Panc1 (cell line): ENCODE data around the gene HP.

Experiments
- SIN3A ChIP-seq: IDR thresholded peaks from 2 replicates; pipeline ENCODE4 v1.6.1; 2012; ENCODE audit warnings: low read depth, mild to moderate bottlenecking, low read length, moderate library complexity, borderline replicate concordance; ENCODE audit not compliant: insufficient read depth
- TCF7L2 ChIP-seq: IDR thresholded peaks from 2 replicates; pipeline ENCODE4 v1.6.1; 2011; ENCODE audit warnings: mild to moderate bottlenecking, low read depth, low read length, inconsistent platforms
- TF ChIP-seq, protein P1 (sequence below): fragments of 450-650 bp; IDR thresholded peaks from 2 replicates; pipeline ENCODE4 v1.5.1; 2017; ENCODE audit warnings: mild to moderate bottlenecking
- TF ChIP-seq, protein P2 (sequence below), 2 experiments: IDR thresholded peaks; 2 replicates each; pipeline ENCODE4 v1.6.1; 2011 to 2012; ENCODE audit warnings: low read depth in 2 of 2, control low read depth in 1 of 2, low read length in 1 of 2, mild to moderate bottlenecking in 1 of 2, moderate library complexity in 1 of 2; ENCODE audit not compliant: insufficient read depth in 1 of 2

DNA sequence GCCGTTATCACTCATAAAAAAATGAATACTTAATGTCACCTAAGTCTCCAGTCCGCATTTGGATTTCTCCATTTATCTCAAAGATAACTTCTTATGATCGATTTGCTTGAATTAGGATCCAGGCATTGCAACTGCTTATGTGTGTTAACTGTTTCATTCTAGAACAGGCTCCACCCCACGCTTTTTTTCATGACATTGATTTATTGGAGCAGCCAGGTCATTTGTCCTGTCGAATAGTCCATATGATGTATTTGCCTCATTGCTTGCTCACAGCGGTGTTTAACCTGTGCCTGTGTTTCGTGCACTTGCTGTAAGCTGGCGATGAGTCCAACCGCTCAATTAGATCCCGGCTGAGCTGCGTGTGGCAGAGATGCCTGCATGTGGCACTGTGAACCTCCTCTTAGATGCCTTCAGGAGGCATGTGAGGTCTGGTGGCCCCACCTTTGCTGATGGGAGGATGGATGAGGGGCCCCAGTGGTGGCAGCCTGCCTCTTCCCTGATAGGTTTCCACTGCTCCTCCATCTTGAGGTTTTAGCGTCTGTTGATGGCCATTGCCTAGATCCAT lies 55.7 kb downstream of the HP start:
- TF ChIP-seq, protein P1, sequence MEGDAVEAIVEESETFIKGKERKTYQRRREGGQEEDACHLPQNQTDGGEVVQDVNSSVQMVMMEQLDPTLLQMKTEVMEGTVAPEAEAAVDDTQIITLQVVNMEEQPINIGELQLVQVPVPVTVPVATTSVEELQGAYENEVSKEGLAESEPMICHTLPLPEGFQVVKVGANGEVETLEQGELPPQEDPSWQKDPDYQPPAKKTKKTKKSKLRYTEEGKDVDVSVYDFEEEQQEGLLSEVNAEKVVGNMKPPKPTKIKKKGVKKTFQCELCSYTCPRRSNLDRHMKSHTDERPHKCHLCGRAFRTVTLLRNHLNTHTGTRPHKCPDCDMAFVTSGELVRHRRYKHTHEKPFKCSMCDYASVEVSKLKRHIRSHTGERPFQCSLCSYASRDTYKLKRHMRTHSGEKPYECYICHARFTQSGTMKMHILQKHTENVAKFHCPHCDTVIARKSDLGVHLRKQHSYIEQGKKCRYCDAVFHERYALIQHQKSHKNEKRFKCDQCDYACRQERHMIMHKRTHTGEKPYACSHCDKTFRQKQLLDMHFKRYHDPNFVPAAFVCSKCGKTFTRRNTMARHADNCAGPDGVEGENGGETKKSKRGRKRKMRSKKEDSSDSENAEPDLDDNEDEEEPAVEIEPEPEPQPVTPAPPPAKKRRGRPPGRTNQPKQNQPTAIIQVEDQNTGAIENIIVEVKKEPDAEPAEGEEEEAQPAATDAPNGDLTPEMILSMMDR, result no peak
- TF ChIP-seq SIN3A (no peak), TCF7L2 (no peak)
- TF ChIP-seq, protein P2, sequence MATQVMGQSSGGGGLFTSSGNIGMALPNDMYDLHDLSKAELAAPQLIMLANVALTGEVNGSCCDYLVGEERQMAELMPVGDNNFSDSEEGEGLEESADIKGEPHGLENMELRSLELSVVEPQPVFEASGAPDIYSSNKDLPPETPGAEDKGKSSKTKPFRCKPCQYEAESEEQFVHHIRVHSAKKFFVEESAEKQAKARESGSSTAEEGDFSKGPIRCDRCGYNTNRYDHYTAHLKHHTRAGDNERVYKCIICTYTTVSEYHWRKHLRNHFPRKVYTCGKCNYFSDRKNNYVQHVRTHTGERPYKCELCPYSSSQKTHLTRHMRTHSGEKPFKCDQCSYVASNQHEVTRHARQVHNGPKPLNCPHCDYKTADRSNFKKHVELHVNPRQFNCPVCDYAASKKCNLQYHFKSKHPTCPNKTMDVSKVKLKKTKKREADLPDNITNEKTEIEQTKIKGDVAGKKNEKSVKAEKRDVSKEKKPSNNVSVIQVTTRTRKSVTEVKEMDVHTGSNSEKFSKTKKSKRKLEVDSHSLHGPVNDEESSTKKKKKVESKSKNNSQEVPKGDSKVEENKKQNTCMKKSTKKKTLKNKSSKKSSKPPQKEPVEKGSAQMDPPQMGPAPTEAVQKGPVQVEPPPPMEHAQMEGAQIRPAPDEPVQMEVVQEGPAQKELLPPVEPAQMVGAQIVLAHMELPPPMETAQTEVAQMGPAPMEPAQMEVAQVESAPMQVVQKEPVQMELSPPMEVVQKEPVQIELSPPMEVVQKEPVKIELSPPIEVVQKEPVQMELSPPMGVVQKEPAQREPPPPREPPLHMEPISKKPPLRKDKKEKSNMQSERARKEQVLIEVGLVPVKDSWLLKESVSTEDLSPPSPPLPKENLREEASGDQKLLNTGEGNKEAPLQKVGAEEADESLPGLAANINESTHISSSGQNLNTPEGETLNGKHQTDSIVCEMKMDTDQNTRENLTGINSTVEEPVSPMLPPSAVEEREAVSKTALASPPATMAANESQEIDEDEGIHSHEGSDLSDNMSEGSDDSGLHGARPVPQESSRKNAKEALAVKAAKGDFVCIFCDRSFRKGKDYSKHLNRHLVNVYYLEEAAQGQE (IDR thresholded peaks at IDR 0.05; ENCODE audit: insufficient read depth in 1 of 2, low read depth in 2 of 2, low read length in 1 of 2), result no peak
